Ishikawa (cell line): ENCODE results near the gene SMC6.

Source experiments
- CEBPB ChIP-seq: IDR thresholded peaks from 2 replicates; pipeline ENCODE4 v1.6.1; 2012
- CREB1 ChIP-seq: IDR thresholded peaks from 2 replicates; pipeline ENCODE4 v1.6.1; 2012; ENCODE audit warnings: low read depth
- EP300 ChIP-seq: IDR thresholded peaks from 2 replicates; pipeline ENCODE4 v1.6.1; 2012; ENCODE audit warnings: borderline replicate concordance
- FOXM1 ChIP-seq: IDR thresholded peaks from 2 replicates; pipeline ENCODE4 v1.6.1; 2012; ENCODE audit warnings: low read depth, borderline replicate concordance
- MAX ChIP-seq: IDR thresholded peaks from 2 replicates; pipeline ENCODE4 v1.6.1; 2012
- RAD21 ChIP-seq: IDR thresholded peaks from 2 replicates; pipeline ENCODE4 v1.6.1; 2012; ENCODE audit warnings: low read depth
- REST ChIP-seq: IDR thresholded peaks from 2 replicates; pipeline ENCODE4 v1.6.1; 2012; ENCODE audit warnings: low read depth, mild to moderate bottlenecking
- TAF1 ChIP-seq: IDR thresholded peaks from 2 replicates; pipeline ENCODE4 v1.6.1; 2012; ENCODE audit warnings: low read depth, mild to moderate bottlenecking
- TCF12 ChIP-seq: IDR thresholded peaks from 2 replicates; pipeline ENCODE4 v1.6.1; 2012; ENCODE audit warnings: low read depth
- TEAD4 ChIP-seq: IDR thresholded peaks from 2 replicates; pipeline ENCODE4 v1.6.1; 2012
- YY1 ChIP-seq: IDR thresholded peaks from 2 replicates; pipeline ENCODE4 v1.6.1; 2012; ENCODE audit warnings: low read depth
- ZBTB7A ChIP-seq: IDR thresholded peaks from 2 replicates; pipeline ENCODE4 v1.6.1; 2012; ENCODE audit warnings: low read depth

- TF ChIP-seq CEBPB (no peak), RAD21 (no peak), TAF1 (no peak), REST (no peak), TEAD4 (no peak), YY1 (no peak), ZBTB7A (no peak), MAX (no peak), EP300 (no peak), CREB1 (no peak), TCF12 (no peak), FOXM1 (no peak)
Measured at GRCh38 chr2:17735864-17736263, 17.7 kb downstream of the SMC6 start.
